GM18505 (cell line): ENCODE data around the gene SYT14.
"Not testable (repeated sequence)": the region's sequence is repeated elsewhere in the genome, so short reads cannot be mapped to it uniquely, and the experiment has no call there.

Source experiments
- ATAC-seq: cut with Tn5 transposase; IDR thresholded peaks from one replicate; pipeline ENCODE4 v1.9.1; 2021; ENCODE audit not compliant: unreplicated experiment
- POLR2A ChIP-seq: IDR thresholded peaks from 4 replicates; pipeline ENCODE4 v1.6.1; 2011; ENCODE audit warnings: borderline replicate concordance; ENCODE audit not compliant: insufficient read depth, insufficient read length; ENCODE audit errors: extremely low read depth

The SYT14 gene

GRCh38 chr1:209912306-209912705 lies 25.7 kb upstream of the SYT14 start:
- TF ChIP-seq POLR2A = no peak
- ATAC-seq = no peak

DNA sequence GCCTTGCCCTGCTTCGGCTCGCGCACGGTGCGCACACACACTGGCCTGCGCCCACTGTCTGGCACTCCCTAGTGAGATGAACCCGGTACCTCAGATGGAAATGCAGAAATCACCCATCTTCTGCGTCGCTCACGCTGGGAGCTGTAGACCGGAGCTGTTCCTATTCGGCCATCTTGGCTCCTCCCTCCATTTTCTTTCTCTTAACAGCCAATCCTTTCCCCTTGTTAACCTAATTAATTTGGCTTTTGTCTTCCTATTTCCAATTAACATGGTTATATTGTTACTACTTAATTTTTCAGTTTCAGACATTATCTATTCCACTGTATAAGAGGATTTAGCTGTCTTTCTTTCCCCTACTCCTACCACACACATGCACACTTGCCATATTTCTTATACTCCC lies 18.4 kb upstream of the SYT14 start:
- not testable (repeated sequence) for ATAC-seq

- ATAC-seq = no peak
- TF ChIP-seq POLR2A = no peak
Measured at GRCh38 chr1:209920844-209921243, 17.2 kb upstream of the SYT14 start.

DNA sequence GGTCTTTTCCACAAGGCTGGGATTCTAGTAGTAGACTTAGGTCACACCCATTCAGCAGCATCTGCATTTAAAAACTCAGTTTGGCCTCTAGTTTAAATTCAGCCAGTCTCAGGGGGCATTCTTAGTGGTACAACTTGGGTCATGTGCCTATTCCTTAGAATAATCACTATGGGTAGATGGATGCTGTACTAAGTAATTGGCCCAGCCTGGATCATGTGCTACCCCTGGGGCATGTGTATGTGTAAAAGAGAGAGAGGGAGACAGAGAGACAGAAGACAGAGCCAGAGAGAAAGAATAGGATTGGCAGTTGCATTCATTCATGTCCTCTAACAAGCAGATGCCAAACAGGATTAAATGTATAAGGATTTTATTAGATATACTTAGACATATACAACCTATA lies 13.6 kb upstream of the SYT14 start:
- no peak for ATAC-seq
- no peak for TF ChIP-seq POLR2A

- ATAC-seq = no peak
Measured at GRCh38 chr1:209926045-209926444, 12.0 kb upstream of the SYT14 start.

DNA sequence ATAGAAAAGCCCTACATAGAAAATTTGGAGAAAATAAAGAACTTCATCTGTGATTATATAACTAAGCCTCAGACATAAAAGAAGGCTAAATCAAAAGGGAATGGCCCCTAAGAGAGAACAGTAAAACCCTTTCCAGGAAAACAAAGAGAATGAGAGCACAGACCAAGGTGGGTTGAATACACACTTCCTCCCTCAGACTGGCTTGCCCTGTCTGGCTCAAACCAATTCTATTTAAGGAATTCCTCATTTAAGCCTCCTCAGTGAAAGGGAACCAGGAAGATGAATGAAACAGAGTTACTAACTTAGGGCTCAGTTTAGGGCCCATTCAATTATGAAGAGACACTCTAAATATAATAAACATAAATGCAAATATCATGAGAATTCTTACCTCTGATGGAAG lies 10.6 kb upstream of the SYT14 start:
- ATAC-seq = no peak
- no peak for TF ChIP-seq POLR2A

More at GRCh38 chr1:209926045-209926444, 12.0 kb upstream of the SYT14 start:
- TF ChIP-seq POLR2A = no peak

GRCh38 chr1:209929751-209930150 lies 8.3 kb upstream of the SYT14 start:
- TF ChIP-seq POLR2A = no peak
- ATAC-seq = no peak

- TF ChIP-seq POLR2A = no peak
Measured at GRCh38 chr1:209931141-209931540, 6.9 kb upstream of the SYT14 start.

GRCh38 chr1:209936125-209936524 lies 1.9 kb upstream of the SYT14 start:
- ATAC-seq = no peak
- TF ChIP-seq POLR2A = no peak

More at GRCh38 chr1:209931141-209931540, 6.9 kb upstream of the SYT14 start:
- ATAC-seq = no peak

DNA sequence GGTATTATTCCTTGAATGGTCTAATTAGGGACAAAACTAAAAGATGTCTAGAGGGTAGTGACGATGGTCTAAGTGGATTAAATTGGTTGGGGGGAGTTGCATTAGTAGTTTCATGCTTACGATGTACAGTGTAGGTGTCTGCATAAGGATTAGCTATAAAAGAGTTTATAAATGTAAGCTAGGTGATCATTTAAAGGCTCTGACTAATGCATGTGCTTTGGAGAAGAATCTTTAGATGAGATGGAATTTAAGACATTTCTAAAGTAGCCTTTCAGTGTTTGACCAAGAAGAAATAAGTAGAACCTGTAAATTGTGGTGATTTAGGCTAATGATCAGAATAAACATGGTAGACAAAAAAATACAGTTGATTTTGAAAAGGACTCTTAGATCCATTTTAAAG lies 7.4 kb downstream of the SYT14 start:
- no peak for TF ChIP-seq POLR2A
- ATAC-seq = no peak

- TF ChIP-seq POLR2A = no peak
- no peak for ATAC-seq
Measured at GRCh38 chr1:209948155-209948554, 10.1 kb downstream of the SYT14 start.

DNA sequence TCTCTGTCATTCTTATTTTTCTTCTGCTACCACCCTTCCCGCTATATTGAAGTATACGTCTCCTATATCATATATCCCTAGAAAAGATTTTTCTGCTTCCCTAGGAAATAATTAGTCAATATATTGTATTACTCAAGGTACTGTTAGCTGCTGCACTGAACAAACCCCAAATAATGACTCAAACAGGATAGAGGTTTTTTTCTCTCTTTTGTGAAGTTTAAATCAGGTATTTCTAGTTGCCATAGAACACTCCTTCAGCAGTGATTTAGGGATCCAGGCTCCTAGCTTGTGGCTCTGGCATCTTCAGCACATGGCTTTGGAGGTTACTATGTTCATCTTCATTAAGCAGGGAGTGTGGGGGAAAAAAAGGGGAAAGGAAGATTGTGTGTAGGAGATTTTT lies 18.1 kb downstream of the SYT14 start:
- TF ChIP-seq POLR2A = no peak
- ATAC-seq = no peak

DNA sequence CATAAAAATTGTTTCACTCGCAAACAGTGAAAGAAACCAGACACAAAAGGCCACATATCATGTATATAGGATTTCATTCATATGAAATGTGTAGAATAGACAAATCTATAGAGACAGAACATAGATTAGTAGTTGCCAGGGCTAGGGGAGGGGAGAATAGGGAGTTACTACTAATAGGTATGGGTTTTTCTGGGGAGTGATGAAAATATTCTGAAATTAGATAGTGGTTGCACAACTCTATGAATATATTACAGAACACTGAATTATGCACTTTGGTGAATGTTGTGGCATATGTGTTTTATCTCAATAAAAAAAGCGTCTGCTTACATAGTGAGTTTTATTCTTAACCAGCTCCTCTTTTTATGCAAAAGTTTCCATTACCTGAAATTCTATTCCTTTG lies 21.6 kb downstream of the SYT14 start:
- no peak for TF ChIP-seq POLR2A
- ATAC-seq = no peak

GRCh38 chr1:209960926-209961325 lies 22.9 kb downstream of the SYT14 start:
- no peak for TF ChIP-seq POLR2A
- no peak for ATAC-seq

- no peak for ATAC-seq
- no peak for TF ChIP-seq POLR2A
Measured at GRCh38 chr1:209962388-209962787, 24.4 kb downstream of the SYT14 start.
